ENCODE results near the gene DEPDC5. TPM values are rescaled to one million over a fixed set of nuclear protein-coding genes. Genes with fewer than 3 reads are reported as not detected.

The DEPDC5 gene
- total and polyA plus RNA-seq, 12 donors = 14.4 to 35.9 (median 23.1) TPM

DNA sequence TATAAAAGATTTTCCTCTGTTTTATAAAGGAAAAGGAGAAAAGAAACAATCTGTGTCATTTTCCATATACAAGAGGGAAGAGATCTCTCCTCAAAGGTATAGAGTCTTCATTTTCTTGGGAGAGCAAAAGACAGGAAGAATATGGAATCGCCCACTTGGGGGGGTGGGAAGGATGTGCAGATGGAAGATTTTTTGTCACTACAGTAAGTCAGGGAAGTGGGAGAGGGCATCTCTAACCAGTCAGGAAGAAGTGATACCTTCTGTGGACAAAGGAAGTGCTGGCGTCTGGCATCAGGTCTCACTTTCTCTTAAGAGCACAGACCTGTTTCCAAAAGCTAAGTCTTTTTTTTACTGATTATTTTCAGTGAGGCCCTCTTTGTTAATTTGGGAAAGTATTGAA, 5.3 kb upstream of the DEPDC5 start:
- no peak for TF ChIP-seq POLR2A (IDR thresholded peaks at IDR 0.05)
- TF ChIP-seq, protein P1, sequence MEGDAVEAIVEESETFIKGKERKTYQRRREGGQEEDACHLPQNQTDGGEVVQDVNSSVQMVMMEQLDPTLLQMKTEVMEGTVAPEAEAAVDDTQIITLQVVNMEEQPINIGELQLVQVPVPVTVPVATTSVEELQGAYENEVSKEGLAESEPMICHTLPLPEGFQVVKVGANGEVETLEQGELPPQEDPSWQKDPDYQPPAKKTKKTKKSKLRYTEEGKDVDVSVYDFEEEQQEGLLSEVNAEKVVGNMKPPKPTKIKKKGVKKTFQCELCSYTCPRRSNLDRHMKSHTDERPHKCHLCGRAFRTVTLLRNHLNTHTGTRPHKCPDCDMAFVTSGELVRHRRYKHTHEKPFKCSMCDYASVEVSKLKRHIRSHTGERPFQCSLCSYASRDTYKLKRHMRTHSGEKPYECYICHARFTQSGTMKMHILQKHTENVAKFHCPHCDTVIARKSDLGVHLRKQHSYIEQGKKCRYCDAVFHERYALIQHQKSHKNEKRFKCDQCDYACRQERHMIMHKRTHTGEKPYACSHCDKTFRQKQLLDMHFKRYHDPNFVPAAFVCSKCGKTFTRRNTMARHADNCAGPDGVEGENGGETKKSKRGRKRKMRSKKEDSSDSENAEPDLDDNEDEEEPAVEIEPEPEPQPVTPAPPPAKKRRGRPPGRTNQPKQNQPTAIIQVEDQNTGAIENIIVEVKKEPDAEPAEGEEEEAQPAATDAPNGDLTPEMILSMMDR (IDR thresholded peaks at IDR 0.05) = no peak
- Histone ChIP-seq H3K9me3 (replicated peaks in 1 of 3) (no peaks in the 10 kb centered on the region), H3K4me3 (peak overlapping the region in 1 of 4 donors; percentile 97), H3K36me3 (replicated peaks in 1 of 2) (no peaks in the 10 kb centered on the region), H3K27ac (no peak overlapping the region), H3K27me3 (no peaks in the 10 kb centered on the region), H3K4me1 (replicated peaks in 1 of 2) (peaks cover 27 to 35% of the 10 kb centered on the region in 2 donors)
- no peak for DNase-seq
- 23 to 32% (median 31%) methylated on average over 2 of the region's 2 CpGs for WGBS, 4 donors
- intact Hi-C loops (cut with DNase I) = loop anchor here (5.0 to 10.0 kb wide), 2 partner anchors 64 to 81 kb away; no protein-coding TSS in a partner anchor

DNA sequence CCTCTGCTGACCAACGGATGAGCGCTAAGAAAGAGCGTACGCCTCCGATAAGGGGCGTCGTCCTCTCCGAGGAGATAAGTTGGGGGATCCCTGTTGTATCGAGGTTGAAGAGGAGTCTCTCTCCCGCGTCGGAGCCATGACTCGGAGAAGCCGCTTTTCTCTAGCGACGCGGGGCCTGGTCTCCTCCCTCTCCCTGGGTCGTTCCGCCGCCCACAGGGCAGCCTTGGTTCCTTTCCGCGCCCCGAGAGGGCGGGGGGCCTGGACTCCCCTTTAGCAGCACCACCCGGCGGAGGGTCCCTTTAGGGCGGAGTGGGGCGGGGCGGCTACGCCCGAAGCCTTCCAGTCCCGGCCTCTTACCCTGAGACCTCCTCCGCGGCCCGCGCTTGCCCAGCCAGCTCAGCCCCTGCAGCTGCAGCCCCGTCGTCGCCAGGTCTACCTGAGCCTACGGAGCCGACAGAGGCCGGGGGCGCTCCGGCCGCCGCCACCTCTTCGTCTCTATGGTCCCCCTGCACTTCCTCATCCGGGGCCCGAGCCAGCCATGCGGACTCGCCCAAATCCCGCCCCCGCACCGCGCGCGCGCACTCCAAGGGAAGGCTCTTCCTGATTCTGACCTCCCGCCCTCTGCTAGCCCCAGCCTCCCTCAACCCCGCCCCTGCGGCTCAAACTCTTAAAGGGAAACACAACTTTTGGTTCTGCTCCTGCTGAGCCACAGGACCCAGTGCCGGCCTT, 4.0 kb upstream of the DEPDC5 start, which contains the start of gene PRR14L:
PRR14L (minus strand) TSS at position 497 of the 729 bp plus-strand sequence. CDS start 11,272 bp downstream, outside the sequence.
- no peaks in the 10 kb centered on the region for H3K9me3 ChIP-seq (replicated peaks in 1 of 3)
- peak within 1 kb of the TSS in 4 of 5 donors; percentile 65 to 88 (median 76) for H3K27ac ChIP-seq
- H3K36me3 ChIP-seq (replicated peaks in 1 of 2) = no peaks in the 10 kb centered on the region
- DNase-seq = peak; percentile 97 to 99 (median 98)
- no peaks in the 10 kb centered on the region for H3K27me3 ChIP-seq
- intact Hi-C loops (cut with DNase I) = loop anchor here (5.0 to 10.0 kb wide), 2 partner anchors 65 to 82 kb away; no protein-coding TSS in a partner anchor
- peak; percentile 72 to 88 for TF ChIP-seq POLR2A (IDR thresholded peaks at IDR 0.05)
- TF ChIP-seq, protein P1 (IDR thresholded peaks at IDR 0.05) = no peak
- peak within 1 kb of the TSS; percentile 43 to 97 (median 72) for H3K4me3 ChIP-seq
- WGBS, 4 donors = 0 to 1% (median 0%) methylated on average over 16 to 62 of the region's 62 CpGs
- peaks cover 32 to 42% of the 10 kb centered on the region in 2 donors for H3K4me1 ChIP-seq (replicated peaks in 1 of 2)

DNA sequence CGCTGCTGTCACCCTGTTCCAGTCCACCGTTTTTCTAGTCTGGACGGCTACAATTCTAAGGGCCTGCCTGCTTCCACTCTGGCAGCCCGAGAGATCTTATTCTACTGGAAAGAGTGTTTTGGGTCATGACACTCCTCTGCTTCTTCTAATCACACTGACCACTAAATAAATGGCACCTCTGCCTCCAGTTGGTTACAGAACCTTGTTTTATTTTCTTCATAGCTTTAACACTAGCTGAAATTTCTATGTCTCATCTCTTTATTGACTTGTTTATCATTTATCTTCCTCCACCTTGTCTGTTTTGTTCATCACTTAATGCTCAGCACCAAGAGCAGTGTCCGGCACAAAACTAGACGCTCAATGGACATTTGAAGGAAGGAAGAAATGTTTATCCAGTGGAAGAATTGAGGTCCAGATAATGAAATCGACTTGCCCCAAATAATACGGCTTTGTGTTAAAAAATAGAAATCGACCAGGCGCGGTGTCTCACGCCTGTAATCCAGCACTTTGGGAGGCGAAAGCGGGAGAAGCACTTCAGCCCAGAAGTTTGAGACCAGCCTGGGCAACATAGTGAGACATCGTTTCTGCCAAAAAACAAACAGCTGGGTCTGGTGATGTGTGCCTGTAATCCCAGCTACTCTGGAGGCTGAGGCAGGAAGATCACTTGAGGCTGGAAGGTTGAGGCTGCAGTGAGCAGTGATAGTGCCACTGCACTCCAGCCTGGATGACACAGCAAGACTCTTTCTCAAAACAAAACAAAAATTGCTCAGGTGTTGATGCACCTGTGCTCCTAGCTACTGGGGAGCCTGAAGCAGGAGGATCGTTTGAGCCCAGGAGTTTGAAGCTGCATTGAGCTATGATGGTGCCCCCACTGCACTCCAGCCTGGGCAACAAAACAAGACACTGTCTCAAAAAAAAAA, 3.2 kb upstream of the DEPDC5 start:
- 63 to 66% (median 64%) methylated on average over 16 of the region's 16 CpGs for WGBS, 4 donors
- Histone ChIP-seq H3K36me3 (replicated peaks in 1 of 2) (no peaks in the 10 kb centered on the region), H3K4me3 (peak overlapping the region in 2 of 4 donors; percentile 89 to 97), H3K9me3 (replicated peaks in 1 of 3) (no peaks in the 10 kb centered on the region), H3K27ac (peak overlapping the region in 3 of 5 donors; percentile 49 to 88 (median 70)), H3K27me3 (no peaks in the 10 kb centered on the region), H3K4me1 (replicated peaks in 1 of 2) (peaks cover 37 to 50% of the 10 kb centered on the region in 2 donors)
- intact Hi-C loops (cut with DNase I) = no loop called here
- TF ChIP-seq, protein P1 (IDR thresholded peaks at IDR 0.05) = no peak
- TF ChIP-seq POLR2A (IDR thresholded peaks at IDR 0.05) = no peak
- DNase-seq = no peak
